NCI-H748 treated with DMSO at 0.1 percent for 48 hours (cell line): ENCODE measurements around the gene NID1.
"Not testable (repeated sequence)": the region's sequence is repeated elsewhere in the genome, so short reads cannot be mapped to it uniquely, and the experiment has no call there.

Experiments used
- DNase-seq: peaks from one replicate; lab custom pipeline; 2025; lab: John Stamatoyannopoulos, UW

NID1 gene

GRCh38 chr1:236023926-236024565 is 40.8 kb downstream of the NID1 start:
- DNase-seq: no peak

- DNase-seq: no peak
Measured at GRCh38 chr1:236021424-236022135, 43.3 kb downstream of the NID1 start.

GRCh38 chr1:236020359-236021219 is 44.3 kb downstream of the NID1 start:
- DNase-seq: no peak

- DNase-seq: no peak
Measured at GRCh38 chr1:236018885-236019453, 45.9 kb downstream of the NID1 start.

- DNase-seq: no peak
Measured at GRCh38 chr1:236016782-236017400, 48.0 kb downstream of the NID1 start.

GRCh38 chr1:236016083-236016482 is 48.8 kb downstream of the NID1 start:
- no peak for DNase-seq

- DNase-seq: no peak
Measured at GRCh38 chr1:236015539-236015938, 49.4 kb downstream of the NID1 start.

GRCh38 chr1:236013330-236013729 is 51.6 kb downstream of the NID1 start:
- DNase-seq: no peak

- no peak for DNase-seq
Measured at GRCh38 chr1:236011641-236012040, 53.2 kb downstream of the NID1 start.

- no peak for DNase-seq
Measured at GRCh38 chr1:236010443-236010842, 54.4 kb downstream of the NID1 start.

- DNase-seq: no peak
Measured at GRCh38 chr1:236009857-236010256, 55.0 kb downstream of the NID1 start.

GRCh38 chr1:236009191-236009590 is 55.7 kb downstream of the NID1 start:
- no peak for DNase-seq

GRCh38 chr1:236007781-236008180 is 57.1 kb downstream of the NID1 start:
- no peak for DNase-seq

- not testable (repeated sequence) for DNase-seq
Measured at GRCh38 chr1:236003058-236003457, 61.8 kb downstream of the NID1 start.

- DNase-seq: no peak
Measured at GRCh38 chr1:236002572-236002971, 62.3 kb downstream of the NID1 start.

GRCh38 chr1:236002025-236002390 is 62.9 kb downstream of the NID1 start:
- no peak for DNase-seq

- DNase-seq: no peak
Measured at GRCh38 chr1:236000781-236001180, 64.1 kb downstream of the NID1 start.

GRCh38 chr1:235999259-235999925 is 65.5 kb downstream of the NID1 start:
- DNase-seq: no peak

GRCh38 chr1:235998812-235999211 is 66.1 kb downstream of the NID1 start:
- DNase-seq: no peak

- no peak for DNase-seq
Measured at GRCh38 chr1:235997931-235998330, 67.0 kb downstream of the NID1 start.

- no peak for DNase-seq
Measured at GRCh38 chr1:235997049-235997448, 67.8 kb downstream of the NID1 start.
